Nephron (organoid): ENCODE measurements around the gene EGF.

Experiments
- H3K27ac Mint-ChIP-seq, 3 experiments: 2 replicates each; pipeline ENCODE4 v1.8.0; 2020; ENCODE audit warnings: mixed read lengths in 3 of 3, mild to moderate bottlenecking in 2 of 3, moderate library complexity in 1 of 3
- H3K27me3 Mint-ChIP-seq: 2 replicates; pipeline ENCODE4 v1.8.0; 2021; ENCODE audit warnings: low read depth, mild to moderate bottlenecking, moderate library complexity, mixed read lengths
- H3K36me3 Mint-ChIP-seq: 2 replicates; pipeline ENCODE4 v1.8.0; 2020; ENCODE audit warnings: low read depth, mixed read lengths
- H3K4me1 Mint-ChIP-seq: 2 replicates; pipeline ENCODE4 v1.8.0; 2020; ENCODE audit warnings: mixed read lengths
- H3K4me3 Mint-ChIP-seq, 3 experiments: 2 replicates each; pipeline ENCODE4 v1.8.0; 2020; ENCODE audit warnings: mild to moderate bottlenecking in 3 of 3, mixed read lengths in 3 of 3, moderate library complexity in 2 of 3
- H3K9me3 Mint-ChIP-seq: 2 replicates; pipeline ENCODE4 v1.8.0; 2020; ENCODE audit warnings: mixed read lengths
- TF ChIP-seq, protein P1 (sequence below), 3 experiments: fragments of 200-600 bp; sonication (generic); IDR thresholded peaks; one replicate each; pipeline ENCODE4 v1.5.0; 2021; ENCODE audit warnings: antibody characterized with exemption in 3 of 3; ENCODE audit not compliant: unreplicated experiment in 3 of 3

Gene EGF

DNA sequence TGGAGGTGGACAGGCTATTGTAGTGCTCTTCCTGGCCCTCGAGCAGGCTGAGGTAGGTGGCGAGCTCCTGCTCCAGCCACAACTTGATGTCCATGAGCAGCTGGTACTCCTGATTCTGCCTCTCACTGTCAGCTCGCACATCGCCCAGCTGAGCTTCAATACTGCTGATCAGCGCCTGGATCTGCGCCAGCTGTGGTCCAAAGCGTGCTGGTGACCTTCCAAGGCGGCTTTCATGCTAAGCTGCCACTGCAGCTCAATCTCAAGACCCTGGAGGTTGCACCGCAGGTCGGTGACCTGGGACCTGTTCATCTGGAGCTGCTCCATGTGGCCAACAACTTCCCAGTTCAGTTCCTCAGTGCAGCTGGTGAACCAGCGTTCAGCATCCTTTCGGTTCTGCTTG, 33.6 kb upstream of the EGF start:
- H3K4me1 Mint-ChIP-seq: peaks cover 10% of the 10 kb centered on the region
- no peaks in the 10 kb centered on the region for H3K36me3 Mint-ChIP-seq
- TF ChIP-seq, protein P1, sequence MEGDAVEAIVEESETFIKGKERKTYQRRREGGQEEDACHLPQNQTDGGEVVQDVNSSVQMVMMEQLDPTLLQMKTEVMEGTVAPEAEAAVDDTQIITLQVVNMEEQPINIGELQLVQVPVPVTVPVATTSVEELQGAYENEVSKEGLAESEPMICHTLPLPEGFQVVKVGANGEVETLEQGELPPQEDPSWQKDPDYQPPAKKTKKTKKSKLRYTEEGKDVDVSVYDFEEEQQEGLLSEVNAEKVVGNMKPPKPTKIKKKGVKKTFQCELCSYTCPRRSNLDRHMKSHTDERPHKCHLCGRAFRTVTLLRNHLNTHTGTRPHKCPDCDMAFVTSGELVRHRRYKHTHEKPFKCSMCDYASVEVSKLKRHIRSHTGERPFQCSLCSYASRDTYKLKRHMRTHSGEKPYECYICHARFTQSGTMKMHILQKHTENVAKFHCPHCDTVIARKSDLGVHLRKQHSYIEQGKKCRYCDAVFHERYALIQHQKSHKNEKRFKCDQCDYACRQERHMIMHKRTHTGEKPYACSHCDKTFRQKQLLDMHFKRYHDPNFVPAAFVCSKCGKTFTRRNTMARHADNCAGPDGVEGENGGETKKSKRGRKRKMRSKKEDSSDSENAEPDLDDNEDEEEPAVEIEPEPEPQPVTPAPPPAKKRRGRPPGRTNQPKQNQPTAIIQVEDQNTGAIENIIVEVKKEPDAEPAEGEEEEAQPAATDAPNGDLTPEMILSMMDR (IDR thresholded peaks at IDR 0.05; ENCODE audit: unreplicated experiment in 3 of 3): no peak
- peaks cover 9% of the 10 kb centered on the region for H3K27me3 Mint-ChIP-seq
- no peaks in the 10 kb centered on the region for H3K9me3 Mint-ChIP-seq
- H3K4me3 Mint-ChIP-seq: no peak overlapping the region
- H3K27ac Mint-ChIP-seq: no peak overlapping the region

DNA sequence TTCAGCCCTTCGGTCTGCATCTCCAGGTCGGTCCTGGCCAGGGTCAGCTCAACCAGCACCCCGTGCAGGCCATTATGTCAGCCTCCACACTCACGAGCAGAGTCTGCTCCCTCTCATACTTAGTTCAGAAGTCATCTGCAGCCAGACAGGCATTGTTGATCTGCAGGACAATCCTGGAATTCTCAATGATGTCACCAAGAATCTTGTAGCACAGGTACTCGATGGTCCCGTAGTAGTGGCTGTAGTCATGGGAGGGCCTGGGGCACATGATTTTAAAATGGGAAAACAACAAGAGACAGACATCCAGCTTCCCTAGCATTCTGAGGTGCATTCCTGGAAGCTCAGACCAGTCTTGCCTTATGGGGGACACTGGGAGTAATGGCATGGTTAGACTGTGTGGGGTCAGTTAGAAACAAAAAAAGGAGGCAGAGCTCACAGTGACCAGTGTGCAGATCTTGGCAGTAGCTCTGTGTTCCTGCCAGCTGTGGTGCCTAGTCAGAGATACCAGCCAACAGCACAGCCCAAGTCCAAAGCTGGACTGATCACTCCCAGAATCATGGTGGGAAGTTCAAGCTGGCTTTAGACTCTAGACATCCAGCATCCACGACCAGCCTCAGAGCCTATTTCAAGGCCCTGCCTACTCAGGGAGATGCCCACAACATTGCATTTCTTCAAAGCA, 32.9 kb upstream of the EGF start:
- H3K36me3 Mint-ChIP-seq: no peaks in the 10 kb centered on the region
- peaks cover 6% of the 10 kb centered on the region for H3K4me1 Mint-ChIP-seq
- no peaks in the 10 kb centered on the region for H3K9me3 Mint-ChIP-seq
- peaks cover 5% of the 10 kb centered on the region for H3K27me3 Mint-ChIP-seq
- H3K4me3 Mint-ChIP-seq: no peak overlapping the region
- TF ChIP-seq, protein P1 (IDR thresholded peaks at IDR 0.05; ENCODE audit: unreplicated experiment in 3 of 3): no peak
- no peak overlapping the region for H3K27ac Mint-ChIP-seq

DNA sequence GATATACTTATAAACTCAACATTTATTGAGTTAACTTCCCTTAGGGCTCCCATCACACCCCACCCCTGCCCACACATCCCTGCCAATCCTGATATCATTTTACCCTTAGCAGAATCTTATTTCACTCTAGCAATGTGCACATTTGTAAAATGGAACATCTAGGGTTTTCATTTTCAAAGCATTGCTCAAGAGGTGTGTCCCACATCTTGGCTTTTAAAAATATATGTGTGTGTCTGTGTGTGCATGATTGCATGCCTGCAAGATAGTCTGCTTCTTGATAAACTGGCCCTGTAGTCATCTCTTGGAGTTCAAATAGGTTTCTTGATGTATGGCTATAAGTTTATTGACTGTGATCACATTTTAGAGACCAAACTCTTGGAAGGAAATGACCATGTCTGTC, 26.4 kb upstream of the EGF start:
- TF ChIP-seq, protein P1 (IDR thresholded peaks at IDR 0.05; ENCODE audit: unreplicated experiment in 3 of 3): no peak
- Mint-ChIP-seq H3K9me3 (no peaks in the 10 kb centered on the region), H3K27me3 (no peaks in the 10 kb centered on the region), H3K4me3 (no peak overlapping the region), H3K27ac (no peak overlapping the region), H3K4me1 (no peaks in the 10 kb centered on the region), H3K36me3 (no peaks in the 10 kb centered on the region)

DNA sequence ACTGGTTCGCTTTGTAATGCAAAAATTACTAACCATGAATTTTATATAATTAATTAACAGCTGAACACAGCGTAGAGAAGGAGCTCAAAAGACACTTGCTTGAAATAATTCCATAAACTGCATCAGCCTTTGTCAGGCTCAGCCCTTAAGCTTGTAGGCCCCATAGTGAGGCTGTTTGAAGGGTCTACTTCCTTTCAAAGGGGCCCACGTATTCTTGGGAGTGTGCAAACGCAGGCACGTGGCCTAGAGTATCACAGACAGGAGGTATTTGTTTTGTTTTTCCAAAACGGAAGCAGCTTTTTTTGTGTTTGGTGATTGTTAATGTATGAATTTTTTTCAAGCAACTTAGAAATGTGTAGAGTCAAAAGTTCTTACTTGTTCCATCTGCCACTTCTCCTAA, 25.6 kb upstream of the EGF start:
- H3K27ac Mint-ChIP-seq: no peak overlapping the region
- H3K4me3 Mint-ChIP-seq: no peak overlapping the region
- no peaks in the 10 kb centered on the region for H3K4me1 Mint-ChIP-seq
- TF ChIP-seq, protein P1 (IDR thresholded peaks at IDR 0.05; ENCODE audit: unreplicated experiment in 3 of 3): no peak
- H3K27me3 Mint-ChIP-seq: no peaks in the 10 kb centered on the region
- H3K9me3 Mint-ChIP-seq: no peaks in the 10 kb centered on the region
- no peaks in the 10 kb centered on the region for H3K36me3 Mint-ChIP-seq

DNA sequence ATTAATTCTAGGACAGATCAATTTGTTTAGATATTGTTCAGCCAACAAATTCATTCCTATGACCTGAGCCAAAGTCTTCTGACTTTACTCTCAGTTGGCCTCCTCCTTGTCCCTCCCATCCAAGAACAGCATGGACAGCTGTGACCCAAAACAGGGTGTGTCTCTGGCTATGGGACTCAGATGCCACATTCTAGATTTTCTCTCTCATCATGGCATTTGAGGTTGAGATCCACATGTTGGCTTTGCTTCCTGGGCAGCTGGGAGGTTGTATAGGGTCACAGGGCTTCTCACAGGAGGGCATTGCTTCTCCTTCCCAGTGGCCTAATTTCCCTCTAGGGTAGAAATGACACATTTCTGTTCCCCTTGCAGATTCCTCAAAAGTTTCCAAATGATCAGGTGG, 22.6 kb upstream of the EGF start:
- Mint-ChIP-seq H3K27me3 (no peaks in the 10 kb centered on the region), H3K27ac (no peak overlapping the region), H3K4me3 (no peak overlapping the region), H3K4me1 (no peaks in the 10 kb centered on the region), H3K36me3 (no peaks in the 10 kb centered on the region), H3K9me3 (no peaks in the 10 kb centered on the region)
- TF ChIP-seq, protein P1 (IDR thresholded peaks at IDR 0.05; ENCODE audit: unreplicated experiment in 3 of 3): no peak

DNA sequence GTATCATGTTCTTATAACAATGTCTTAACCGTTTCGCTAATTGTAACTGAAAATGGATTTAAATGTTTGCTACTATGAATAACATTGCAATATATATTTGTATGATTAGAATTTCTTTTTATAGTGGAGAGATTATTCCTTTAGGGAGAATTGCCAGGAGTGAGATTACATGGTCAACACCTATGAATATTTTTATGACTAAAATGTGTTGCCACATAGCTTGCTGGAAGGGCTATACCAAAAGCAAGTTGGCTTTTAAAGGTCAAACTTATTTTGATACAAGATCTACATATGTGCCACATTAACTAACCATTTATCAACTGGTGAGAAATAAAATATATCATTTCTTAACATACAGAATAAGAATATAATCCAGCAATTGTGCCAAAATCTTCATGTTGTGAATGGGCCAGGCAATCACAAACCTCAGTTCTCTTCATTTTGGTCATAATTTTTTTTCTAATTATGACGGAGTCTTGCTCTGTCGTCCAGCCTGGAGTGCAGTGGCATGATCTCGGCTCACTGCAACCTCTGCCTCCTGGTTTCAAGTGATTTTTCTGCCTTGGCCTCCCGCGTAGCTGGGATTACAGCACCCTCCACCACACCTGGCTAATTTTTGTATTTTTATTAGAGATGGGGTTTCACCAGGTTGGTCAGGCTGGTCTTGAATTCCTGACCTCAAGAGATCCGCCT, 10.0 kb upstream of the EGF start:
- peaks cover 5% of the 10 kb centered on the region for H3K27me3 Mint-ChIP-seq
- H3K36me3 Mint-ChIP-seq: no peaks in the 10 kb centered on the region
- peaks cover 33% of the 10 kb centered on the region for H3K9me3 Mint-ChIP-seq
- H3K4me1 Mint-ChIP-seq: no peaks in the 10 kb centered on the region
- no peak overlapping the region for H3K4me3 Mint-ChIP-seq
- TF ChIP-seq, protein P1 (IDR thresholded peaks at IDR 0.05; ENCODE audit: unreplicated experiment in 3 of 3): no peak
- no peak overlapping the region for H3K27ac Mint-ChIP-seq
